ENCODE measurements around the gene APBB2.

The APBB2 gene

DNA sequence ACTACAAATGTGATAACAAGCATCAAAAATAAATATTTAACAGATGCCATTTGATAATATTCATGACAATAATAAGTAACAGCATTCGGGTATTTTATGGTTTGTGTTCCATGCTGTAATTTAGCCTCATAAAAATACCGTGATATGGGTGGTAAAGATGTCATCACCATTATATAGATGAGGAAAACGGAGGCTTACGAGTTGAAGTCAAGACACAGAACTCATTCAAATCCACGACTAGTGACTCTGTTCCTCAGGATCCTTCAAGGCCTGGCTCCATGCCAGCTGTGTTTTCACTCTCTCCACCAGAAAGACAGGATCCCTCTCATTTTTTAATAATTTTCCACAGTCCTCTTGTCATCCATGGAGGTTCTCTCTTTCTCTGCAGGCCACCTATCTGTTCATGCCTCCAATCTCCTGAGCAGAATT lies 94.5 kb downstream of the APBB2 start:
- Histone ChIP-seq H3K36me3 (ENCODE audit: insufficient read depth, low read length) (no peaks in the 10 kb centered on the region), H3K9ac (ENCODE audit: low read length) (no peak overlapping the region), H3K79me2 (ENCODE audit: insufficient read depth, low read length) (no peaks in the 10 kb centered on the region), H3K9me3 (ENCODE audit: low read length) (no peaks in the 10 kb centered on the region), H4K20me1 (ENCODE audit: insufficient read depth, low read length) (no peaks in the 10 kb centered on the region), H3K27ac (ENCODE audit: low read depth, low read length, poor library complexity, severe bottlenecking) (no peak overlapping the region), H3K9me2 (ENCODE audit: low read depth, low read length) (no peaks in the 10 kb centered on the region), H2AFZ (ENCODE audit: low read length) (no peak overlapping the region), H3K27me3 (ENCODE audit: insufficient read depth, low read length) (no peaks in the 10 kb centered on the region), H3K4me3 (ENCODE audit: low read depth, low read length, poor library complexity, severe bottlenecking) (no peak overlapping the region), H3K4me2 (ENCODE audit: low read length) (no peak overlapping the region), H3F3A (ENCODE audit: insufficient read depth, low read length) (no peaks in the 10 kb centered on the region), H3K4me1 (ENCODE audit: insufficient read depth, low read length, severe bottlenecking) (no peaks in the 10 kb centered on the region)
- TF ChIP-seq EZH2 (IDR thresholded peaks at IDR 0.05; ENCODE audit: borderline replicate concordance, low read length), result no peak
- TF ChIP-seq, protein P1, sequence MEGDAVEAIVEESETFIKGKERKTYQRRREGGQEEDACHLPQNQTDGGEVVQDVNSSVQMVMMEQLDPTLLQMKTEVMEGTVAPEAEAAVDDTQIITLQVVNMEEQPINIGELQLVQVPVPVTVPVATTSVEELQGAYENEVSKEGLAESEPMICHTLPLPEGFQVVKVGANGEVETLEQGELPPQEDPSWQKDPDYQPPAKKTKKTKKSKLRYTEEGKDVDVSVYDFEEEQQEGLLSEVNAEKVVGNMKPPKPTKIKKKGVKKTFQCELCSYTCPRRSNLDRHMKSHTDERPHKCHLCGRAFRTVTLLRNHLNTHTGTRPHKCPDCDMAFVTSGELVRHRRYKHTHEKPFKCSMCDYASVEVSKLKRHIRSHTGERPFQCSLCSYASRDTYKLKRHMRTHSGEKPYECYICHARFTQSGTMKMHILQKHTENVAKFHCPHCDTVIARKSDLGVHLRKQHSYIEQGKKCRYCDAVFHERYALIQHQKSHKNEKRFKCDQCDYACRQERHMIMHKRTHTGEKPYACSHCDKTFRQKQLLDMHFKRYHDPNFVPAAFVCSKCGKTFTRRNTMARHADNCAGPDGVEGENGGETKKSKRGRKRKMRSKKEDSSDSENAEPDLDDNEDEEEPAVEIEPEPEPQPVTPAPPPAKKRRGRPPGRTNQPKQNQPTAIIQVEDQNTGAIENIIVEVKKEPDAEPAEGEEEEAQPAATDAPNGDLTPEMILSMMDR (IDR thresholded peaks at IDR 0.05; ENCODE audit: low read length), result no peak

DNA sequence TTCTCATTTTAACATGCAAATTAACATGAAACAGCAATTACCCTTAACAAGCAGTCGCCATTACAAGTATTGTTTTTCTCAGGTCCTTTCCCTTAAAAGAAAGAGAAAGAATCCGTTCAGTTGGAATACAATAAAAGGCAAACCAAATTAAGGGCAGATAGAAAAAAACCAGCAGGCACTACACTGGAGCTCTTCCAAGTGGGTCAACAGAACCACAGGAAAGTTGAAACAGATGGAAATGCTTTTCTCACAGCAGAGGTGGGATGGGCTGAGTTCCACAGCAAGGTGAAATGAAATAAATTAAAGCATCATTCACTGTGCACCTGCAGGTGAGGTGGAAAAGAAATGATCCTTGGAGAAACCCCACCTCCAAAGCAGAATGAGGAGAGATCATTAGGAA lies 102.6 kb downstream of the APBB2 start:
- Histone ChIP-seq H3K9me2 (ENCODE audit: low read depth, low read length) (no peaks in the 10 kb centered on the region), H3K9ac (ENCODE audit: low read length) (no peak overlapping the region), H3K36me3 (ENCODE audit: insufficient read depth, low read length) (no peaks in the 10 kb centered on the region), H2AFZ (ENCODE audit: low read length) (no peak overlapping the region), H3K9me3 (ENCODE audit: low read length) (no peaks in the 10 kb centered on the region), H3F3A (ENCODE audit: insufficient read depth, low read length) (no peaks in the 10 kb centered on the region), H3K27me3 (ENCODE audit: insufficient read depth, low read length) (no peaks in the 10 kb centered on the region), H3K27ac (ENCODE audit: low read depth, low read length, poor library complexity, severe bottlenecking) (no peak overlapping the region), H3K4me2 (ENCODE audit: low read length) (no peak overlapping the region), H3K4me1 (ENCODE audit: insufficient read depth, low read length, severe bottlenecking) (no peaks in the 10 kb centered on the region), H3K4me3 (ENCODE audit: low read depth, low read length, poor library complexity, severe bottlenecking) (no peak overlapping the region), H4K20me1 (ENCODE audit: insufficient read depth, low read length) (no peaks in the 10 kb centered on the region), H3K79me2 (ENCODE audit: insufficient read depth, low read length) (no peaks in the 10 kb centered on the region)
- TF ChIP-seq, protein P1 (IDR thresholded peaks at IDR 0.05; ENCODE audit: low read length), result no peak
- no peak for TF ChIP-seq EZH2 (IDR thresholded peaks at IDR 0.05; ENCODE audit: borderline replicate concordance, low read length)

DNA sequence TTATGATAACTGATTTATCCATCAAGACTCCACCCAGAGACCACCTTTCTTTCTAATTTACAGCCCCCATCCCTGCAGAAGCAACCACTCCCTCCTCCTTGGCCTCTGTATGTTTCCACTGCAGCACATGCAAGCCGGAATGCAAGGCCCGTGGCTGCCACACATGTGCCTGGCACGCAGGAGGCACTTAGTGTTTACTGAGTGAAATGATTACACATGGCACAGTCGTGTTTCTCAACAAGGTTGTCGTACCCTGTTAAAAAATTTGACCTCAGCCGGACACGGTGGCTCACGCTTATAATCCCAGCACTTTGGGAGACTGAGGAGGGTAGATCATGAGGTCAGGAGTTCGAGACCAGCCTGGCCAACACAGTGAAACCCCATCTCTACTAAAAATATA lies 104.3 kb downstream of the APBB2 start:
- no peak overlapping the region for H3K27ac ChIP-seq (ENCODE audit: low read depth, low read length, poor library complexity, severe bottlenecking)
- H3K4me3 ChIP-seq (ENCODE audit: low read depth, low read length, poor library complexity, severe bottlenecking), result no peak overlapping the region
- H3K9ac ChIP-seq (ENCODE audit: low read length), result no peak overlapping the region
- no peaks in the 10 kb centered on the region for H3K4me1 ChIP-seq (ENCODE audit: insufficient read depth, low read length, severe bottlenecking)
- H3K4me2 ChIP-seq (ENCODE audit: low read length), result no peak overlapping the region
- H3K79me2 ChIP-seq (ENCODE audit: insufficient read depth, low read length), result no peaks in the 10 kb centered on the region
- H2AFZ ChIP-seq (ENCODE audit: low read length), result no peak overlapping the region
- TF ChIP-seq EZH2 (IDR thresholded peaks at IDR 0.05; ENCODE audit: borderline replicate concordance, low read length), result no peak
- TF ChIP-seq, protein P1 (IDR thresholded peaks at IDR 0.05; ENCODE audit: low read length), result no peak
- H3F3A ChIP-seq (ENCODE audit: insufficient read depth, low read length), result no peaks in the 10 kb centered on the region
- no peaks in the 10 kb centered on the region for H4K20me1 ChIP-seq (ENCODE audit: insufficient read depth, low read length)
- no peaks in the 10 kb centered on the region for H3K9me3 ChIP-seq (ENCODE audit: low read length)
- H3K9me2 ChIP-seq (ENCODE audit: low read depth, low read length), result no peaks in the 10 kb centered on the region
- H3K36me3 ChIP-seq (ENCODE audit: insufficient read depth, low read length), result no peaks in the 10 kb centered on the region
- H3K27me3 ChIP-seq (ENCODE audit: insufficient read depth, low read length), result no peaks in the 10 kb centered on the region

All from OCI-LY1 (cell line).